ENCODE measurements around the gene ST14.

Gene ST14

DNA sequence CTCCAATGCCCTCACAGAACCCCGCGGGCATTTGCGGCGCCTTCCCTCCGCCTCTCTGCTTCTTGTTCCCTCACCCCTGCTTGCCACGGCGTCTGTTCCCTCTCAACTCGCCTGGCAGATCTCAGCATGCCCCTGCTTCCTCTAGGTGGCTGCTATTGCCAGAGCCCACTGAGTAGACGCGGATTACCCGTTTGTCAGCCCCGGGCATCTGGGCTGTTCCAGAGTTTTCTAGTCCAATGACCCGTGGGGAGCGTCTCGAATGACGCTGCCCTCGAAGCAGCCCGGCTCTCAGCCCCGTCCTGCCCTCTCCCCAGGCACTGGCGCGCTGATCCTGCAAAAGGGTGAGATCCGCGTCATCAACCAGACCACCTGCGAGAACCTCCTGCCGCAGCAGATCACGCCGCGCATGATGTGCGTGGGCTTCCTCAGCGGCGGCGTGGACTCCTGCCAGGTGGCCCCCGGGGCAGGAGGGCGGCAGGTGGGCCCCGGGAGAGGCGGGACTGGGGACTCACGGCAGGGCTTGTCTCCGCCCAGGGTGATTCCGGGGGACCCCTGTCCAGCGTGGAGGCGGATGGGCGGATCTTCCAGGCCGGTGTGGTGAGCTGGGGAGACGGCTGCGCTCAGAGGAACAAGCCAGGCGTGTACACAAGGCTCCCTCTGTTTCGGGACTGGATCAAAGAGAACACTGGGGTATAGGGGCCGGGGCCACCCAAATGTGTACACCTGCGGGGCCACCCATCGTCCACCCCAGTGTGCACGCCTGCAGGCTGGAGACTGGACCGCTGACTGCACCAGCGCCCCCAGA is 49.7 kb downstream of the ST14 start:
- DNase-seq (ENCODE audit: low read depth), result no peak
- TF ChIP-seq CTCF (IDR thresholded peaks at IDR 0.05; ENCODE audit: control insufficient read depth, insufficient read depth, low read depth, low read length, missing control alignments), result no peak
- no peak overlapping the region for H3K4me3 ChIP-seq (ENCODE audit: control insufficient read depth, low read depth, low read length)

DNA sequence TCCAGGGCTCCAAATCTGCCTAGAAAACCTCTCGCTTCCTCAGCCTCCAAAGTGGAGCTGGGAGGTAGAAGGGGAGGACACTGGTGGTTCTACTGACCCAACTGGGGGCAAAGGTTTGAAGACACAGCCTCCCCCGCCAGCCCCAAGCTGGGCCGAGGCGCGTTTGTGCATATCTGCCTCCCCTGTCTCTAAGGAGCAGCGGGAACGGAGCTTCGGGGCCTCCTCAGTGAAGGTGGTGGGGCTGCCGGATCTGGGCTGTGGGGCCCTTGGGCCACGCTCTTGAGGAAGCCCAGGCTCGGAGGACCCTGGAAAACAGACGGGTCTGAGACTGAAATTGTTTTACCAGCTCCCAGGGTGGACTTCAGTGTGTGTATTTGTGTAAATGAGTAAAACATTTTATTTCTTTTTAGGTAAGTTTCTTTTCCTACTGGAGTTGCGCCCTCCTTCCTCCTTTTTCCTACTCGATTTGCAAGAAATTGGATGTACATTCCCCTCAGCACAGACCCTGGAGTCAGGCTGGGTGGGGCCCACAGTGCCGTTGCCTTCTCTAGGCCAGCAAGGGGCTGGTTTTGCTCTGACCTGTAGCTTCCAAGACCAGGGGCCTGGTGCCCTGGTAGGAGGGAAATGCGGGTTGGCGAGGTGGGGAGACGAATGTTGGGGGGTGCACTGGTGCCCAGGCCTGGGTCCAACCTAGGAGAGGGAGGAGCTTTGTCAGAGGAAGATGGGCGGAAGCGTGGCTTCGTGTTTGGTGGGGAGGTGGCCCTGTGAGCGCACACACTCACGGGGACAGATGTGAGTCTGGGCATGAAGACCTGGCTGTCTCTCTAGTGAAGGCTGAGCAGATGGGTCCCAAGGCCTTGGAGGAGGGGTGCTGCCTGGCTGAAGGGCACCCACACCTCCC is 50.6 kb downstream of the ST14 start:
- TF ChIP-seq CTCF (IDR thresholded peaks at IDR 0.05; ENCODE audit: control insufficient read depth, insufficient read depth, low read depth, low read length, missing control alignments), result no peak
- no peak overlapping the region for H3K4me3 ChIP-seq (ENCODE audit: control insufficient read depth, low read depth, low read length)
- DNase-seq (ENCODE audit: low read depth), result no peak

- DNase-seq (ENCODE audit: low read depth), result no peak
- no peak overlapping the region for H3K4me3 ChIP-seq (ENCODE audit: control insufficient read depth, low read depth, low read length)
- TF ChIP-seq CTCF (IDR thresholded peaks at IDR 0.05; ENCODE audit: control insufficient read depth, insufficient read depth, low read depth, low read length, missing control alignments), result no peak
These were observed 51.6 kb downstream of the ST14 start for GRCh38 chr11:130211144-130211543.

GRCh38 chr11:130211781-130212401 is 52.3 kb downstream of the ST14 start:
- no peak for DNase-seq (ENCODE audit: low read depth)
- no peak overlapping the region for H3K4me3 ChIP-seq (ENCODE audit: control insufficient read depth, low read depth, low read length)
- no peak for TF ChIP-seq CTCF (IDR thresholded peaks at IDR 0.05; ENCODE audit: control insufficient read depth, insufficient read depth, low read depth, low read length, missing control alignments)

GRCh38 chr11:130212431-130212961 is 52.9 kb downstream of the ST14 start:
- no peak overlapping the region for H3K4me3 ChIP-seq (ENCODE audit: control insufficient read depth, low read depth, low read length)
- TF ChIP-seq CTCF (IDR thresholded peaks at IDR 0.05; ENCODE audit: control insufficient read depth, insufficient read depth, low read depth, low read length, missing control alignments), result peak; percentile 11
- no peak for DNase-seq (ENCODE audit: low read depth)

All from AG09309 (cell line).